ENCODE measurements around the gene ASB13. TPM values are rescaled to one million over a fixed set of nuclear protein-coding genes. Genes with fewer than 3 reads are reported as not detected.
A peak's percentile ranks its signal among the peaks of the same experiment; 100 is the strongest.

Gene ASB13
- total RNA-seq, 1 experiment from 2014 or later: 11.0 TPM

DNA sequence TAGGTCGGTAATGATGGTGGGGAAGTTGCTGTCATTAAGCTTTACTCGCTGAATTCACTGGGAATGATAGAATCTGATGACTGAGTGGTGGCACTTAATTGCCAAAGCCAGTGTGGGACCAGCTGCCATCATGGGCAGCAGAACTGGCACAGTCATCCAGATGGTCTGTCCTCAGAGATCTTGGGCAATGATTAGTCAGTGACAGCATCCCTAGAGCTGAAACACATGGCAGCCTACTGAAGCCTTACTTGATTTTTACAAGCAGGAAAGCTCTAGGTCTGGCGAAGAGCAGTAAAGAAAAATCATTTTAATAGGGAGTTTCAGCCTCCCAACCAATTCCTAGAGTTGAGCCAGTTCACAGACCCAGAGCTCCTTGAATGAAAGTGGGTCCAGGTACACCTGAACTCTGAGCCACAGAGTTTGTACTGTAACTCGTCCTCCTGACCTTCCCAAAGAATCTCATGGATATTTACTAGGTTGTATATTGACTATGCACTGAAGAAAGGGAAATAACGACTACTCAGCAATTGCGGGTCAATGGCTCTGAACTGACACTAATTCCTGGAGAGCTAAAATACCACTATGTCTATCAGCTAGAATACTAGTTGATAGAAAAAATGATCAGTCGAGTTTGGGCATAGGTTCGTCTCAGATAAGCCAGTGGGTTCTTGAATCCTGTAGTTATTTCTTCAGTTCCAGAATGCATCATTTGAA, 4.4 kb upstream of the ASB13 start:
- DNase-seq (ENCODE audit: low spot score): no peak

DNA sequence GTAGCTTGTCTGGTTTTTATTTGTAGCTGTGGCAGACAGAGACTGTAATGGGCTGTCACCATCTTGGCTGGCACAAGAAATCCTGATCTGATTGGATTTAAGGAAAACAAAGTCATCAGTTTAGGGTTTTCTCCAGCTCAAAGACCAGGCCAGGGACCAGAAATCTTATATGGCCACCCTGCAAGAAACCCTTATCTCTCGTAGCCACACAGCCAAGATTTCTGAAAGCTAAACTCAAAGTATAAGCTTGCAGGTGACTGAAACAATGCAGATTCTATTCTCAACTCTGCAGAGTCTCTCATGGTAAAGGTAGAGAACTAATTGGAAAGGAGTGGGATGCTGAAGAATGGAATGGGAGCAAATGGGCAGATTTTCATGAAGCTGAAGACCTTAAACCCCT, 3.2 kb upstream of the ASB13 start:
- no peak for DNase-seq (ENCODE audit: low spot score)

DNA sequence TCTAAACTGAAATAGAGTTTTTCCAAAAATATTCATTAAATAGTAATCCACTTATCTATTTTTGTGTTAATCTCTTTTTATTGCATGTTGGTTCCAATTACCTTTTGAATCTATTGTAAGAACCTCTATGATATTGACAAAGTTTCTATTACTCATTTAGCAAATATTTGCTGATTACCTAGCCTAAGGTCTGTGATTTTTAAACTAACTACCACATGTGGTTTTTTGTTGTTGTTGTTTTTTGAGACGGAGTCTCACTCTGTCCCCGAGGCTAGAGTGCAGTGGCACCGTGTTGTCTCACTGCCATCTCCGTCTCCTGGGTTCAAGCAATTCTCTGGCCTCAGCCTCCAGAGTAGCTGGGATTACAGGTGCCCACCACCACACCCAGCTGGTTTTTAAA, 2.0 kb upstream of the ASB13 start:
- no peak for DNase-seq (ENCODE audit: low spot score)

DNA sequence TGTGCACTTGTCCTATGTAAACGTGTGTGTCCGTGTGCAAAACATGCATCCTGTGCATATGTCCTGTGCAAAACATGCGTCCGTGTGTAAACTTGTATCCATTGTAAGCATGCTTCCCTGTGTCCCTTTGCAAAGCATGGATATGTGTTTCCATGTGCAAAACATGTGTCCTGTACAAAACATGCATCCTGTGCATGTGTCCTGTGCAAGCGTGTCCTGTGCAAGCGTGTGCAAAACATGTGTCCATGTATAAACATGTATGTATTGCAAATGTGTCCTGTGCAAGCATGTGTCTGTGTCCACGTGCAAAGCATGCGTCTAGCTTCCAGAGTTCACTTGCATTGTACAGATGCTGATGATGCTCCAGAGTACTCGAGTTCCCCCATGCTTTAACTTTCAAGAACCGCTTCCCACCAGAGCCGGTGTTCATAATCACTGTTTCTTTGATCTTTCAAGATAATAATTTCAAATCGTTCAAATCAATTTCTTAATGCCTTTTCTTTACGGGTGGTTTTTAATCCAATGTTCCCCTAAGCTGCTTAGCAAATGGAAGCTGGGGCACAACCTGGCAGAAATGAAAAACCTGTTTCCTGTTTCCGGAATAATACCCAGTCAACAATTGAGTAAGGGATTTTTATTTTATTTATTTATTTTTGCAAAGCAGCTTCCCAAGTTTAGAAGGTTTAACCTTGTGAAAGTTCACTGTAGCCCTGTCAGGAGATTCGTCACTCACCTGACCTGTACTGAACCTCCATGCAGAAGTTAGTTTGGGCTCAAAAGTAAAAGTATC, 641 bp upstream of the ASB13 start:
- no peak for DNase-seq (ENCODE audit: low spot score)

- no peak for DNase-seq (ENCODE audit: low spot score)
Observed at GRCh38 chr10:5665373-5666007, 905 bp downstream of the ASB13 start.

DNA sequence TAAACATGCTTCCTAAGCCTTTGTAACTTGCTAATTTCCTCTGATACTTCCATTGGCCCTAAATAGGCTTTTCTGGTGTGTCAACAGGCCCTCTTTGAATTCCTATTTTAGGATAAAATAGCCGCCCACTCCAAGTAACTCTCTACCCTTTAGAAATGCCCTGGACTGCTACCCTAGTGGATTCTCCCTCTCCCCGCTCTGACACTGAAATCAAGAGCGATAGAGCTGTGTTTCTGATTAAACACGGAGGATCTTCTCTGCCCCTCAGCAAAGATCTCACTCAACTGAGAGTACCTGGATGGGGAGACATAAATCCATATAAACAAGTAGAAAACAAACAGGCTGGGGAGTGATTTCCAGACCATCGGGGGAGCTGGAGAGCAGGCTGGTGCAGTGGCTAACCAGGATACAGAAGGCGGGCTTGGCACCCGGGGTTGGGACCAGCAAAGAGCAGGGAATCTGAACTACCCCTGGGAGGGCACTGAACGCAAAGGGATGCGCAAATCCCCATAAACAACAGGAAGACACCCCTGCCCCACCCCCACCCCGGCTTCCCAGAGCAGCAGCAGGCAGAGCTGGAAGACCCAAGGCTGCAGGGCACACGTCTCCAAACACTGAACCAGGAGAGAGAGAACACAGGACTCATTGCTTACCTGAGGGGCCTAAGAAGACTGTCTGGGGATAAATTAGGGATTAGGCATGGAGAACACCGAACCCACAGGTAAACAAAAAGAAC, 2.5 kb downstream of the ASB13 start:
- DNase-seq (ENCODE audit: low spot score): no peak

DNA sequence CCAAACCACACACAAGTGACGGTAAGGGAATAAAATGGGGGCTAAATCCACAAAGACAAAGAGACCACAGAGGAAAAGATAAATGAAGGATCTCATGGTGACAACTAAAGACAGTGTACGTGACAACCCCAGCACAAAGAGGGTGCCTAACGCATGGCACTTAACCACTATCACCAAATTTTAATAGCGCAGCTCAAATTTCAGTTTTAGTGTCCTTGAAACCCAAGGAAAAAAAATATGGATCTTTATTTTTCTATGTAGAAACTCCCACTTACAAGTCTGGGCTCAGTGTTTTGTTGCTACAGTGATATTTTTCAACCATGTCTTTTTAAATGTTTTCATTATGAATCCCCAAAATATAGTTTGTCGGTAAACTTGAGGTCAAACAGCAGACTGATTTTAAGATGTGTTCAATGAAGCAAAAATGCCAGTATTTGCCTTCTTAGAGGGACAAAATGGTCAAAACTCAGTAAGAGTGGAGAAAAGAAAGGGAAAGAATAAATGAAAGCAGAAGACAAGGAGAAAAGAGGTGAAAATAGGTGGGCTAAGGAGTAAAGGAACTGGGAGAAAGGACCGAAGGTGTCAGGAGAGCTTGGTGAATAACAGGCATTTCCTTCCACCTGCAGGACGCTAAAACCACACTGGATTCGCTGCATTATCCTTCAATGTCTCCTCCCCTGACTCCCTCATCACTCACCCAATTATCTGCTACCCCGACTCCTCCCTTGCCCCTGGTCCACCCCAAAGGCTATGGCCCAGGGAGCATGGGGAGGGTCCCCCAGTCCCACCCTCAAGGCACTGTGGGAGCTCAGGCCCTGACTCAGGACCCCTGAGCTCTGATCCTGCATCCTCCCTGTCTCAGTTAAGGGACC, 3.5 kb downstream of the ASB13 start:
- no peak for DNase-seq (ENCODE audit: low spot score)

GRCh38 chr10:5661043-5661442, 5.4 kb downstream of the ASB13 start:
- no peak for DNase-seq (ENCODE audit: low spot score)

DNA sequence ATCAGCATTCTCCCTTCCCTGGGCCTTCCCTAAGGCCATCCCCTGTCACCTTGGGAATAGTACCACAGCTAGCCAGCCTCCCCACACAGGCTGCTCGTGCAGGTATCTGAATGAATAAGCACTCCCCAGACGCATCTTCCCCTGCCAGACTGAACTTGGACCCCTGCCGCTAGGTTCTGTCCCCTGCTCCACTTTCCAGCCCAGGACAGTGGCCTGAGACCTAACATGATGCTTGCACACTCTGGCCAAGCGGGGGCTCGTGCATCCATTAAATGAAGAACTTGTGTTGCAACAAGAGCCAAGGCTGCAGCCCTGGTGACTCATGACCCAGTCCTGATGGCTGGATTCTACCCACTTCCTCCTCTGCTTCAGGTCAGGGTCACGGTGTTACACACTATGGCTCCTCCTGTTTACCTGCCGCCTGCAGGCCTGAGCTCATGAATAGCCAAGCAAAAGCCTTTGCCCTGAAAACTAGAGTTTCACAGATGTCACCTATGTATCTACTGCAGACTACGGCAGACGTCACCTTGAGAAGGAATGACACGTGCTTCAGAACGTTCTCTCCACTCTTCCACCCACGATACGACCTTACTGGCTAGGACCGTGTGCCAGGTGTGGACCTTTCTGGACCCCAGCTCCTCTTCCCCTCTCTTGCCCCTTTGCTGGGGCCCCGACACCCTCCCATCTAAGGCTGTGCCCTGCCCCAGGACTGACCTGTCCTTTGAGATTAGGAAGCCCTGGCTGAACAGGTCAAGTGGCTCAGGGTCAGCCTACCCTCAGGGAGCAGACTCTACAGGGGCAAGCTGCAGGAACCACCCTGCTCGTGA, 6.5 kb downstream of the ASB13 start:
- peak; percentile 71 for DNase-seq (ENCODE audit: low spot score)

- no peak for DNase-seq (ENCODE audit: low spot score)
Observed at GRCh38 chr10:5658871-5659618, 7.3 kb downstream of the ASB13 start.

DNA sequence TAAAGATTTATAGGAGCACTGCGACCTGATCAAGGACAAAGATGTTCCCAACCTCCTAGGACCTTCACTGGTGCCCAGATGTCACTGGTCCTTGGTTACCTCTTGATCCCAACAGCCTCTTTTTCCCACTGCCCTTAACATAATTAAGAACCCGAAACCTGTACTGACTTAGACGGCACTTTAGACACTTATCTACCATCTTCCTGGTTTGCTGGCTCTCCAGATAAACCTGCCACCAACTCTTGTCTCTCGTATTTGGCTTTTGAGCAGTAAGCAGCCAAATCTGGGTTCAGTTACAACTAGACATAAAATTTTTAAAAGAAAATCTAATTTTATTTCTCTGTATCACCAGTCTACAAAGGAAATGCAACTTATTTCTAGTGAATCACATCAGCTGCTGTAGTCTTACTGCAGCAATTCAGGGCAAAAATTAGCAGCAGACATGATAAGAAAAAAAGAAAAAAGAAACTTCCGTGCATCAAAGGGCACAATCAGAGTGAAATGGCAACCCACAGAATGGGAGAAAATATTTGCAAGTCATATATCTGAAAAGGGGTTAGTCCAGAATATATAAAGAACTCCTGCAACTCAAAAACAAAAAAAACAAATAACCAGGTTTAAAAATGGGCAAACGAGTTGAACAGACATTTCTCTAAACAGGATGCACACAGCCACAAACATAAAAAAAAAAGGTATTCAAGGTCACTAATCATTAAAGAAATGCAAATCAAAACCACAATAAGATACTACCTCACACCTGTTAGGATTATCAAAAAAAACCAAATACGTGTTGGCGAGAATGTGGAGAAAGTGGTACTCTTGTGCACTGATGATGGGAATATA, 9.4 kb downstream of the ASB13 start:
- no peak for DNase-seq (ENCODE audit: low spot score)

GRCh38 chr10:5655121-5655520, 11.3 kb downstream of the ASB13 start:
- no peak for DNase-seq (ENCODE audit: low spot score)

- DNase-seq (ENCODE audit: low spot score): no peak
Observed at GRCh38 chr10:5654218-5654755, 12.1 kb downstream of the ASB13 start.

- no peak for DNase-seq (ENCODE audit: low spot score)
Observed at GRCh38 chr10:5652746-5653145, 13.6 kb downstream of the ASB13 start.

DNA sequence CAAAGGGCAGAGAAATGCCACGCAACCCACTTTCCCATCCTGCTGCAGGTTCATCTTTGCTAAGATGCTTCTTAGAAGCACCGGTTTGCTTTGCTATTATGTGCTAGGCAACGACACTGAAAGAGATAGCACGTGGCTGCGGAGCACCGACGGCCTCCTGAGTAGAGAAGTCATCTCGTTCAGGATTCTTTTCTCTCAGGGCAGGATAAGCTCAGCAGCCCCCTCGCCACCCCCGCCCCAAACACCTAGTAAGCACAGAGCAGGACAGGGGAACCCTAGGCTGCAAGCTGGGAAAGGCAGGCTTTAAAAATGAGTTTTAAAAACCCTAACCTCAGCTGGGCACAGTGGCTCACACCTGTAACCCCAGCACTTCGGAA, 15.0 kb downstream of the ASB13 start:
- DNase-seq (ENCODE audit: low spot score): no peak

DNA sequence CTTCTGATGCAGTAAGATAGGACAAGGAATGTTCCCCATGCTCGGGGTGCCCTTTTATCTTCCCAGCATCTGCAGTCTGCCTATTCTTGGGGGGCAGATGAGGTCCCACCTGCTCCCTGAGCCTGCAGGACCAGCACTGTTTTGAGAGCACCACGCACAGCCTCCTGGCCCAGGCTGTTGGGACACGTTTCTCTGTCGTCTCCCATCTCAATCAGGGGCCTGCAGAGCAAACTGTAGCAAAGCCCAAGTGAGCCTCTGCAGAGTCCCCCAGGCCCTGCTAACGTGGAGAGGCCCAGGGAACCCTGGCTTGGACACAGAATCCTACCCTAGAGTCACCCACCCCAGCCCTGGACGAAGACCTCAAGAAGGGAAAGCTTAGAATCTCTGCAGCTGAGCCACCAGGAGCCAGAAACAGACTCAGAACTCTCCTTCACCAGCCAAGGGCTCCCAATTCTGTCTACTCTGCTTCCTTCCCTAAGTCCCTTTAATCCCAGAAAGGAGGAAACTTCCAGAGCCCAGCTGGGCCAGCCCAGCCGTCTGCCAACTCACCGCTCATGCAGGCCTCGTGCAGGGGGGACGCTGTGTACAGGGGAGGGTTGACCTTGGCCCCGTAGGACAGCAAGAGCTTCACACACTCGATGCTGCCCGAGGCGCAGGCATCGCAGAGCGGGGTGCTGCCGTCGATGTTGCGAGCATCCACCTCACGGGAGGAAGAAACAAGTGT, 15.6 kb downstream of the ASB13 start:
- no peak for DNase-seq (ENCODE audit: low spot score)

DNA sequence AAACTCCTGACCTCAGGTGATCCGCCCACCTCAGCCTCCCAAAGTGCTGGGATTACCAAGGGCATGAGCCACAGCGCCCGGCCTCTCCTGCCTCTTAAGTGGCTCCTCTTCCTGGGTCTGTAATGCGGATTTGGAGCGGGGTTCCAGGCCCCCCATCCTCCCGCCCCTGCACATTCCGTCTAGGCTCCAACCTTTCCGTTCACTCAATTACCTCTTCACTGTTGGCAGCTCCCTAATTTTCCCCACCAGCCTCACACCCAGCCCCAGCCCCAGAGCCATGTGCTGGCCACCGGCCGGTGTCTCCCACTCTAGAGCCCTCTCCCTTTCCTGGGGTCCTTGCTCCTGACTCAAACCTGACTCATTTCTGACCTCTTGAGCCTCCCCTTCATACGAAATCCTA, 16.6 kb downstream of the ASB13 start:
- no peak for DNase-seq (ENCODE audit: low spot score)
